ENCODE measurements around the gene DNAJC17. TPM values are rescaled to one million over a fixed set of nuclear protein-coding genes. Genes with fewer than 3 reads are reported as not detected.

The DNAJC17 gene
- total and polyA plus RNA-seq, 4 donors: 10.0 to 32.5 (median 19.9) TPM

- Histone ChIP-seq H3K4me3 (ENCODE audit: low read depth in 1 of 3, low read length in 3 of 3) (no peak overlapping the region), H3K9me3 (ENCODE audit: control insufficient read depth in 4 of 4, low read length in 3 of 4) (no peaks in the 10 kb centered on the region), H3K36me3 (ENCODE audit: control insufficient read depth in 4 of 4, insufficient read depth in 3 of 4, low read depth in 1 of 4, low read length in 3 of 4) (peaks cover 0 to 9% (median 4%) of the 10 kb centered on the region in 4 donors), H3K27ac (ENCODE audit: low read depth in 1 of 2, low read length in 2 of 2) (no peak overlapping the region), H3K4me1 (ENCODE audit: control insufficient read depth in 4 of 4, insufficient read depth in 4 of 4, low read length in 3 of 4) (peaks cover 3 to 19% (median 12%) of the 10 kb centered on the region in 4 donors), H3K27me3 (ENCODE audit: control insufficient read depth in 4 of 4, insufficient read depth in 4 of 4, low read length in 3 of 4) (no peaks in the 10 kb centered on the region), H3K9ac (ENCODE audit: low read depth in 1 of 2, low read length in 2 of 2) (no peak overlapping the region)
- DNase-seq (ENCODE audit: low spot score): no peak
- no peak for TF ChIP-seq CTCF (IDR thresholded peaks at IDR 0.05; ENCODE audit: low read depth, low read length, missing input control)
- TF ChIP-seq ATF3 (IDR thresholded peaks at IDR 0.05): no peak
- TF ChIP-seq YY1 (IDR thresholded peaks at IDR 0.05): no peak
- no peak for TF ChIP-seq NR2F2 (IDR thresholded peaks at IDR 0.05)
- 71% methylated on average over 6 of the region's 6 CpGs for WGBS
Observed at GRCh38 chr15:40756938-40757337, 50.3 kb downstream of the DNAJC17 start.

GRCh38 chr15:40755812-40756208 is 51.5 kb downstream of the DNAJC17 start:
- TF ChIP-seq RAD21 (IDR thresholded peaks at IDR 0.05) (no peak), GABPA (IDR thresholded peaks at IDR 0.05 in 1 of 2, conservative IDR thresholded peaks at IDR 0.05 in 1 of 2) (no peak), REST (IDR thresholded peaks at IDR 0.05) (no peak), YY1 (IDR thresholded peaks at IDR 0.05) (no peak), SP1 (IDR thresholded peaks at IDR 0.05) (no peak), MAX (IDR thresholded peaks at IDR 0.05) (no peak), HNF4G (IDR thresholded peaks at IDR 0.05) (no peak)
- no peaks in the 10 kb centered on the region for H3K27me3 ChIP-seq (ENCODE audit: control insufficient read depth in 4 of 4, insufficient read depth in 4 of 4, low read length in 3 of 4)
- H3K4me3 ChIP-seq (ENCODE audit: low read depth in 1 of 3, low read length in 3 of 3): peak overlapping the region in 1 of 3 donors; percentile 64
- no peak for DNase-seq (ENCODE audit: low spot score)
- peak overlapping the region; percentile 81 for H3K9ac ChIP-seq (ENCODE audit: low read depth in 1 of 2, low read length in 2 of 2)
- peaks cover 0 to 21% (median 14%) of the 10 kb centered on the region in 4 donors for H3K36me3 ChIP-seq (ENCODE audit: control insufficient read depth in 4 of 4, insufficient read depth in 3 of 4, low read depth in 1 of 4, low read length in 3 of 4)
- H3K9me3 ChIP-seq (ENCODE audit: control insufficient read depth in 4 of 4, low read length in 3 of 4): no peaks in the 10 kb centered on the region
- WGBS: 74% methylated on average over 10 of the region's 10 CpGs
- H3K27ac ChIP-seq (ENCODE audit: low read depth in 1 of 2, low read length in 2 of 2): peak overlapping the region; percentile 73 to 74
- H3K4me1 ChIP-seq (ENCODE audit: control insufficient read depth in 4 of 4, insufficient read depth in 4 of 4, low read length in 3 of 4): peaks cover 3 to 19% (median 12%) of the 10 kb centered on the region in 4 donors

All from liver (tissue), 9 donors.